K562 (cell line): ENCODE measurements around the gene KYAT1. TPM values are rescaled to one million over a fixed set of nuclear protein-coding genes. Genes with fewer than 3 reads are reported as not detected.

Source experiments
- ESRRB ChIP-seq: fragments of 250-450 bp; sonication (Bioruptor Pico); IDR thresholded peaks from 2 replicates; pipeline ENCODE4 v1.5.0; 2020; ENCODE audit warnings: mild to moderate bottlenecking, moderate library complexity, borderline replicate concordance
- POLR2AphosphoS2 ChIP-seq: IDR thresholded peaks from 2 replicates; pipeline ENCODE4 v1.6.1; 2012; ENCODE audit warnings: low read length, improper control_type of control experiment
- U2AF2 ChIP-seq: fragments of 200-400 bp; formaldehyde crosslinking; optimal IDR thresholded peaks from 2 replicates; pipeline ENCODE3; 2017; ENCODE audit warnings: low read depth, mild to moderate bottlenecking, low read length
- polyA plus RNA-seq, 8 experiments: library from polyadenylated mRNA; depleted of rRNA in 4 of 8; stranded (reverse) in 5 of 8; unstranded in 3 of 8; fragments of >200 nt; fragmentation: Nextera tagmentation in 2 of 8; fragmentation: Illumina TruSeq in 1 of 8; extraction: Ambion mirVana in 2 of 8; extraction: Trizol in 1 of 8; gene quantifications; 2 replicates each; pipeline versions ENCODE4 v1.2.1 to v1.2.3, GENCODE V29; 2011 to 2014; ENCODE audit warnings: inconsistent platforms in 1 of 8, missing spikeins in 1 of 8
- total RNA-seq, 7 experiments: library from RNA; depleted of rRNA in 6 of 7; stranded (reverse); fragments of >200 nt in 6 of 7; fragmentation: Illumina TruSeq in 2 of 7; extraction: Trizol in 2 of 7; gene quantifications; 2 replicates each; pipeline versions ENCODE4 v1.2.1 to v1.2.3, GENCODE V29; 2011 to 2021; ENCODE audit warnings: low replicate concordance in 1 of 7
- TF ChIP-seq, protein P1 (sequence below): sonication (generic); formaldehyde crosslinking; IDR thresholded peaks from 2 replicates; pipeline ENCODE4 v1.8.0; 2023; ENCODE audit warnings: missing genetic modification reagents, mild to moderate bottlenecking, borderline replicate concordance
- TF ChIP-seq, protein P2 (sequence below): fragments of 450-650 bp; IDR thresholded peaks from 2 replicates; pipeline ENCODE4 v1.6.1; 2017; ENCODE audit warnings: antibody characterized with exemption, mild to moderate bottlenecking
- TF ChIP-seq, protein P3 (sequence below), 2 experiments: fragments of 450-650 bp; IDR thresholded peaks; 2 replicates each; pipeline ENCODE4 v1.6.1; 2016; ENCODE audit warnings: mild to moderate bottlenecking in 2 of 2, borderline replicate concordance in 1 of 2, low read depth in 1 of 2, moderate library complexity in 1 of 2

Gene KYAT1
- total and polyA plus RNA-seq, 9 of the 15 experiments (the other 6 are each of a cell fraction or from before 2014, with no cell fraction given), result 6.4 to 16.8 (median 11.1) TPM

DNA sequence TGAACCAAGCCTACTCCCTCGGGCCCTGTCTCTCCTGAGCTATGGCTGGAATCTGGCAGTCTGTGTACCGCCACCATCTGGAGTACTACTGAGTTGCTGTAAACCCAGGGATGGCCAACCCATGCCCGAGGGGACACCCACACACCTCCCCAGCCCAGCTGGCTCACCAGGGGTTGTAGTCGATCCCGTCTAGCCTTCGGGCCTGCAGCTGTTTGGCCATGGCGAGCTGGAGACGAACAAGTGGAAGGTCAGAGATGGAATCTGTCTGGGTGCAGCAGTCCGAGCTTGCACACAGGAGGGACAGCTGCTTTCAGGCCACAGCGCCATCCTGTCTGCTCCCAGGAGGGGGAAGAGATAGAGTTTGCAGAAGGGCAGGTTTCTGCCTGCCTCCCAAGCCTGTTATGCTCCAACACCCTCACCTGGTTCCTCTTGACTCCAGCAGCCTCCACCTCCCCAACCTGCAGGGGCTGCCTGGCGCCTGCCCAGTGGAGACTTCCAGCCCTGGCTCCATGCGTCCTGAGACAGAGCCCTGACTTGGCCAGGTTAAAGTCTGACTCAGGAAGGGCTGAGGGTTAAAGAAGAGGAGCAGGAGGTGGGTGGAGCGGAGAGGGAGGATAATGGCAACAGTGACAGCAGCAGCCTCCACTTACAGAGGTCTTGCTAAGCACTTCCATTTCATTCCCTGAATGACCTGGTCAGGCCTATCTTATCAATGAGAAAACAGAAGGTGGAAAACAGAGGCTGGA is 36.4 kb downstream of the KYAT1 start (continued):
- TF ChIP-seq, protein P1, sequence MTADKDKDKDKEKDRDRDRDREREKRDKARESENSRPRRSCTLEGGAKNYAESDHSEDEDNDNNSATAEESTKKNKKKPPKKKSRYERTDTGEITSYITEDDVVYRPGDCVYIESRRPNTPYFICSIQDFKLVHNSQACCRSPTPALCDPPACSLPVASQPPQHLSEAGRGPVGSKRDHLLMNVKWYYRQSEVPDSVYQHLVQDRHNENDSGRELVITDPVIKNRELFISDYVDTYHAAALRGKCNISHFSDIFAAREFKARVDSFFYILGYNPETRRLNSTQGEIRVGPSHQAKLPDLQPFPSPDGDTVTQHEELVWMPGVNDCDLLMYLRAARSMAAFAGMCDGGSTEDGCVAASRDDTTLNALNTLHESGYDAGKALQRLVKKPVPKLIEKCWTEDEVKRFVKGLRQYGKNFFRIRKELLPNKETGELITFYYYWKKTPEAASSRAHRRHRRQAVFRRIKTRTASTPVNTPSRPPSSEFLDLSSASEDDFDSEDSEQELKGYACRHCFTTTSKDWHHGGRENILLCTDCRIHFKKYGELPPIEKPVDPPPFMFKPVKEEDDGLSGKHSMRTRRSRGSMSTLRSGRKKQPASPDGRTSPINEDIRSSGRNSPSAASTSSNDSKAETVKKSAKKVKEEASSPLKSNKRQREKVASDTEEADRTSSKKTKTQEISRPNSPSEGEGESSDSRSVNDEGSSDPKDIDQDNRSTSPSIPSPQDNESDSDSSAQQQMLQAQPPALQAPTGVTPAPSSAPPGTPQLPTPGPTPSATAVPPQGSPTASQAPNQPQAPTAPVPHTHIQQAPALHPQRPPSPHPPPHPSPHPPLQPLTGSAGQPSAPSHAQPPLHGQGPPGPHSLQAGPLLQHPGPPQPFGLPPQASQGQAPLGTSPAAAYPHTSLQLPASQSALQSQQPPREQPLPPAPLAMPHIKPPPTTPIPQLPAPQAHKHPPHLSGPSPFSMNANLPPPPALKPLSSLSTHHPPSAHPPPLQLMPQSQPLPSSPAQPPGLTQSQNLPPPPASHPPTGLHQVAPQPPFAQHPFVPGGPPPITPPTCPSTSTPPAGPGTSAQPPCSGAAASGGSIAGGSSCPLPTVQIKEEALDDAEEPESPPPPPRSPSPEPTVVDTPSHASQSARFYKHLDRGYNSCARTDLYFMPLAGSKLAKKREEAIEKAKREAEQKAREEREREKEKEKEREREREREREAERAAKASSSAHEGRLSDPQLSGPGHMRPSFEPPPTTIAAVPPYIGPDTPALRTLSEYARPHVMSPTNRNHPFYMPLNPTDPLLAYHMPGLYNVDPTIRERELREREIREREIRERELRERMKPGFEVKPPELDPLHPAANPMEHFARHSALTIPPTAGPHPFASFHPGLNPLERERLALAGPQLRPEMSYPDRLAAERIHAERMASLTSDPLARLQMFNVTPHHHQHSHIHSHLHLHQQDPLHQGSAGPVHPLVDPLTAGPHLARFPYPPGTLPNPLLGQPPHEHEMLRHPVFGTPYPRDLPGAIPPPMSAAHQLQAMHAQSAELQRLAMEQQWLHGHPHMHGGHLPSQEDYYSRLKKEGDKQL (CRISPR knock-in tag), result no peak; the same call in 1 of the 2 replicates
- TF ChIP-seq, protein P2, sequence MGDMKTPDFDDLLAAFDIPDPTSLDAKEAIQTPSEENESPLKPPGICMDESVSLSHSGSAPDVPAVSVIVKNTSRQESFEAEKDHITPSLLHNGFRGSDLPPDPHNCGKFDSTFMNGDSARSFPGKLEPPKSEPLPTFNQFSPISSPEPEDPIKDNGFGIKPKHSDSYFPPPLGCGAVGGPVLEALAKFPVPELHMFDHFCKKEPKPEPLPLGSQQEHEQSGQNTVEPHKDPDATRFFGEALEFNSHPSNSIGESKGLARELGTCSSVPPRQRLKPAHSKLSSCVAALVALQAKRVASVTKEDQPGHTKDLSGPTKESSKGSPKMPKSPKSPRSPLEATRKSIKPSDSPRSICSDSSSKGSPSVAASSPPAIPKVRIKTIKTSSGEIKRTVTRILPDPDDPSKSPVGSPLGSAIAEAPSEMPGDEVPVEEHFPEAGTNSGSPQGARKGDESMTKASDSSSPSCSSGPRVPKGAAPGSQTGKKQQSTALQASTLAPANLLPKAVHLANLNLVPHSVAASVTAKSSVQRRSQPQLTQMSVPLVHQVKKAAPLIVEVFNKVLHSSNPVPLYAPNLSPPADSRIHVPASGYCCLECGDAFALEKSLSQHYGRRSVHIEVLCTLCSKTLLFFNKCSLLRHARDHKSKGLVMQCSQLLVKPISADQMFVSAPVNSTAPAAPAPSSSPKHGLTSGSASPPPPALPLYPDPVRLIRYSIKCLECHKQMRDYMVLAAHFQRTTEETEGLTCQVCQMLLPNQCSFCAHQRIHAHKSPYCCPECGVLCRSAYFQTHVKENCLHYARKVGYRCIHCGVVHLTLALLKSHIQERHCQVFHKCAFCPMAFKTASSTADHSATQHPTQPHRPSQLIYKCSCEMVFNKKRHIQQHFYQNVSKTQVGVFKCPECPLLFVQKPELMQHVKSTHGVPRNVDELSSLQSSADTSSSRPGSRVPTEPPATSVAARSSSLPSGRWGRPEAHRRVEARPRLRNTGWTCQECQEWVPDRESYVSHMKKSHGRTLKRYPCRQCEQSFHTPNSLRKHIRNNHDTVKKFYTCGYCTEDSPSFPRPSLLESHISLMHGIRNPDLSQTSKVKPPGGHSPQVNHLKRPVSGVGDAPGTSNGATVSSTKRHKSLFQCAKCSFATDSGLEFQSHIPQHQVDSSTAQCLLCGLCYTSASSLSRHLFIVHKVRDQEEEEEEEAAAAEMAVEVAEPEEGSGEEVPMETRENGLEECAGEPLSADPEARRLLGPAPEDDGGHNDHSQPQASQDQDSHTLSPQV, result no peak
- TF ChIP-seq, protein P3, sequence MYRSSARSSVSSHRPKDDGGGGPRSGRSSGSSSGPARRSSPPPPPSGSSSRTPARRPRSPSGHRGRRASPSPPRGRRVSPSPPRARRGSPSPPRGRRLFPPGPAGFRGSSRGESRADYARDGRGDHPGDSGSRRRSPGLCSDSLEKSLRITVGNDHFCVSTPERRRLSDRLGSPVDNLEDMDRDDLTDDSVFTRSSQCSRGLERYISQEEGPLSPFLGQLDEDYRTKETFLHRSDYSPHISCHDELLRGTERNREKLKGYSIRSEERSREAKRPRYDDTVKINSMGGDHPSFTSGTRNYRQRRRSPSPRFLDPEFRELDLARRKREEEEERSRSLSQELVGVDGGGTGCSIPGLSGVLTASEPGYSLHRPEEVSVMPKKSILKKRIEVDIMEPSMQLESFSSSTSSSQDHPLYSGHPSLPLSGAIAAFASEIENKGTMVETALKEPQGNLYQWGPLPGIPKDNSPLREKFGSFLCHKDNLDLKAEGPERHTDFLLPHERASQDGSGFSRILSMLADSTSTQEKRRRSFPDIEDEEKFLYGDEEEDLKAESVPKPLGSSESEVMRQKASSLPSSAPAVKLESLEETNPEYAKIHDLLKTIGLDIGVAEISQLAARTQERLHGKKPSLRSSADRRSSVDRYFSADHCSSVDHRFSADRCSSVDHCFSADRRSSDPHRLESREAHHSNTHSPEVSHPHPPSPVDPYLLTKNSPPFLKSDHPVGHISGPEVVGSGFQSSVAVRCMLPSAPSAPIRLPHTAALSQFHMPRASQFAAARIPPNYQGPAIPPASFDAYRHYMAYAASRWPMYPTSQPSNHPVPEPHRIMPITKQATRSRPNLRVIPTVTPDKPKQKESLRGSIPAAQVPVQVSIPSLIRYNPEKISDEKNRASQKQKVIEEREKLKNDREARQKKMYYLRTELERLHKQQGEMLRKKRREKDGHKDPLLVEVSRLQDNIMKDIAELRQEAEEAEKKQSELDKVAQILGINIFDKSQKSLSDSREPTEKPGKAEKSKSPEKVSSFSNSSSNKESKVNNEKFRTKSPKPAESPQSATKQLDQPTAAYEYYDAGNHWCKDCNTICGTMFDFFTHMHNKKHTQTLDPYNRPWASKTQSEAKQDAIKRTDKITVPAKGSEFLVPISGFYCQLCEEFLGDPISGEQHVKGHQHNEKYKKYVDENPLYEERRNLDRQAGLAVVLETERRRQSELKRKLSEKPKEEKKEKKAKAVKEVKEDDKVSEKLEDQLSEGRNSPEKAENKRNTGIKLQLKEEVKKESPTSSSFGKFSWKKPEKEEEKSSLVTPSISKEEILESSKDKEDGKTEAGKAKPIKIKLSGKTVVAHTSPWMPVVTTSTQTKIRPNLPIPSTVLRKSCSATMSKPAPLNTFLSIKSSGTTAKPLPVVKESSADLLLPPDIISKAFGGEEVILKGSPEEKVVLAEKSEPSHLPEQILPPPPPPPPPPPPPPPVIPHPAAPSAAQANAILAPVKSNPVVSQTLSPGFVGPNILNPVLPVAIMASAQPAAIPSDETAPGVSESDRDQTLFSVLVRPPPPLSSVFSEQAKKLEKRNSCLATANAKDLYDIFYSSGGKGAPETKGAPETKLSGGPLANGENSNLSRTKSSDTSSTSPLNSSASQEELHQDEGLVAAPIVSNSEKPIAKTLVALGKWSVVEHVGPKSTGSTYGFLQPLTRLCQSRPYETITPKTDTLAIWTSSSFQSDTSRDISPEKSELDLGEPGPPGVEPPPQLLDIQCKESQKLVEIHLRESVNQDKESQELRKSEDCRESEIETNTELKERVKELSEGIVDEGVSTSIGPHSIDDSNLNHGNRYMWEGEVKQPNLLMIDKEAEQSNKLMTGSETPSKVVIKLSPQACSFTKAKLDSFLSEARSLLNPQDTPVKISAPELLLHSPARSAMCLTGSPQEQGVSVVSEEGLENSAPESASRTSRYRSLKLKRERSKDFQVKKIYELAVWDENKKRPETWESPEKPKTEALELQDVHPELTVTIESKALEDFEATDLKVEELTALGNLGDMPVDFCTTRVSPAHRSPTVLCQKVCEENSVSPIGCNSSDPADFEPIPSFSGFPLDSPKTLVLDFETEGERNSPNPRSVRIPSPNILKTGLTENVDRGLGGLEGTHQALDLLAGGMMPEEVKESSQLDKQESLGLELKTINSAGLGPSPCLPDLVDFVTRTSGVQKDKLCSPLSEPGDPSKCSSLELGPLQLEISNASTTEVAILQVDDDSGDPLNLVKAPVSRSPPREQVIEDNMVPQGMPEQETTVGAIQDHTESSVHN (IDR thresholded peaks at IDR 0.05; ENCODE audit: borderline replicate concordance in 1 of 2, low read depth in 1 of 2), result no peak
- TF ChIP-seq ESRRB (CRISPR knock-in tag), result no peak
- TF ChIP-seq U2AF2, result no peak
- TF ChIP-seq POLR2AphosphoS2, result no peak
